ENCODE results near the gene UGT3A1. TPM values are rescaled to one million over a fixed set of nuclear protein-coding genes. Genes with fewer than 3 reads are reported as not detected.

The UGT3A1 gene
- total and polyA plus RNA-seq, 10 of the 15 experiments (the other 5 are each of a cell fraction or from before 2014, with no cell fraction given): not detected

DNA sequence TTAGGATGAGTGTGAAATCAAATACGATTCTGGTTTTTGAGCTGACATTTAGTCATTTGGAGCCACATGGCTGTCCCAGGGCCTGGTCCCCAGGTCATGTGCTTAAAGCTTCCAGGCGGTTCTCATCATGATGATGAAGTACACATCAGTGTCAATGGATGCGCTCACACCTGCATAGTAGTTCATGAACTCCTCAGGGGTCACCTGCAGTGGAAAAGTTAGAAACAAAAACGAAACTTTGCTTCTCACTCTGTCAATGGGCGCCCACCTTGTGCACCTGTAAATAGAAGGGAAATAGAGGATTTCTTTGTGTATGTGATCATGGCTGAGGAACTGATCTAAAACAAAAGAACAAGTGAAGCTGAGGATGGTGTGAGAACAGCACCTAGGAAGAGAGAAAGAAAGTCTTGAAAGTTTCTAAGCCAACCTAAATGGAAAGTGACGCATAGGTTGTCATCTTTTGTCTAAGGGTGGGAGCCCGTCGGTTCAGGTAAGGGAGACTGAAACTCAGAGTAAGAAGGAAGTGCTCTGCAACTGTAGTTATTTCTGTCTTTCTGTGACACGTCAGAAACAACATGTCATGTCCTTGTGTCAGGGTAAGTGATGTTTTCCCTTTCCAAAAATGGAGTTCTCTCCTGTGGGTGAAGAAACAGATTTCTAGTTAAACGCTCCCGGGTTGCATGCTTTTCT is 86.6 kb downstream of the UGT3A1 start:
- ChIA-PET POLR2A (interaction anchor here (0.8 to 1.6 kb wide), 4 partner anchors 22 to 48 kb away, joined by 3 to 6 read pairs (median 4); partner anchors contain the start of gene IL7R), SMC1A (ENCODE audit: uncharacterized antibody, unreplicated experiment) (interaction anchor here (1.2 to 13.7 kb wide), 5 partner anchors 11 to 47 kb away, joined by 5 to 238 read pairs (median 9); partner anchors contain the start of gene IL7R), RAD21 (ENCODE audit: unreplicated experiment) (interaction anchor here (1.0 to 3.1 kb wide), 6 partner anchors 19 to 71 kb away, joined by 3 to 16 read pairs (median 4); no protein-coding TSS in a partner anchor), CTCF (interaction anchor here (0.7 to 2.6 kb wide), 9 partner anchors 11 to 692 kb away, joined by 3 to 13 read pairs (median 3); no protein-coding TSS in a partner anchor)
- H3K9ac ChIP-seq (ENCODE audit: control insufficient read depth, insufficient read depth, low read length): no peak overlapping the region
- H3K36me3 ChIP-seq (ENCODE audit: control insufficient read depth in 2 of 2, insufficient read depth in 2 of 2, low read length in 1 of 2): no peaks in the 10 kb centered on the region
- no peaks in the 10 kb centered on the region for H3K27me3 ChIP-seq (replicated peaks in 1 of 2; ENCODE audit: control insufficient read depth in 2 of 2, insufficient read depth in 2 of 2, low read length in 1 of 2)
- H2AFZ ChIP-seq (ENCODE audit: control insufficient read depth, low read depth, low read length): no peak overlapping the region; the same call in 1 of the 2 replicates
- H3K79me2 ChIP-seq (ENCODE audit: control insufficient read depth, insufficient read depth, low read length): no peaks in the 10 kb centered on the region
- DNase-seq (ENCODE audit: low read depth, low spot score) (peak; percentile 55), ATAC-seq (peak; percentile 71), FAIRE-seq (peak; percentile 31)
- WGBS (ENCODE audit: insufficient coverage, insufficient replicate concordance, low lambda C conversion rate, missing lambda C conversion rate): 19% methylated on average over 11 of the region's 11 CpGs
- peak overlapping the region; percentile 66 for H3K27ac ChIP-seq (ENCODE audit: control insufficient read depth, insufficient read depth)
- H3K4me2 ChIP-seq (ENCODE audit: control insufficient read depth, insufficient read depth): peak overlapping the region; percentile 23; the same call in 1 of the 2 replicates
- no peaks in the 10 kb centered on the region for H4K20me1 ChIP-seq (ENCODE audit: control insufficient read depth, insufficient read depth)
- no TSS peak for BruUV-seq (replicated peaks)
- in situ Hi-C loops (cut with MboI): no loop called here
- intact Hi-C loops (cut with micrococcal nuclease; ENCODE audit: unreplicated experiment): no loop called here
- no peak overlapping the region for H3K4me3 ChIP-seq
- H3K9me3 ChIP-seq (replicated peaks; ENCODE audit: control insufficient read depth, insufficient read depth, low read length): no peaks in the 10 kb centered on the region
- H3K4me1 ChIP-seq (ENCODE audit: control insufficient read depth, insufficient read depth, low read length): peaks cover 43% of the 10 kb centered on the region
- TF ChIP-seq, protein P1, sequence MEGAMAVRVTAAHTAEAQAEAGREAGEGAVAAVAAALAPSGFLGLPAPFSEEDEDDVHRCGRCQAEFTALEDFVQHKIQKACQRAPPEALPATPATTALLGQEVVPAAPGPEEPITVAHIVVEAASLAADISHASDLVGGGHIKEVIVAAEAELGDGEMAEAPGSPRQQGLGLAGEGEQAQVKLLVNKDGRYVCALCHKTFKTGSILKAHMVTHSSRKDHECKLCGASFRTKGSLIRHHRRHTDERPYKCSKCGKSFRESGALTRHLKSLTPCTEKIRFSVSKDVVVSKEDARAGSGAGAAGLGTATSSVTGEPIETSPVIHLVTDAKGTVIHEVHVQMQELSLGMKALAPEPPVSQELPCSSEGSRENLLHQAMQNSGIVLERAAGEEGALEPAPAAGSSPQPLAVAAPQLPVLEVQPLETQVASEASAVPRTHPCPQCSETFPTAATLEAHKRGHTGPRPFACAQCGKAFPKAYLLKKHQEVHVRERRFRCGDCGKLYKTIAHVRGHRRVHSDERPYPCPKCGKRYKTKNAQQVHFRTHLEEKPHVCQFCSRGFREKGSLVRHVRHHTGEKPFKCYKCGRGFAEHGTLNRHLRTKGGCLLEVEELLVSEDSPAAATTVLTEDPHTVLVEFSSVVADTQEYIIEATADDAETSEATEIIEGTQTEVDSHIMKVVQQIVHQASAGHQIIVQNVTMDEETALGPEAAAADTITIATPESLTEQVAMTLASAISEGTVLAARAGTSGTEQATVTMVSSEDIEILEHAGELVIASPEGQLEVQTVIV (IDR thresholded peaks at IDR 0.05; ENCODE audit: borderline replicate concordance, partially characterized antibody): no peak
- TF ChIP-seq SIN3A (IDR thresholded peaks at IDR 0.05; ENCODE audit: low read depth, low read length) (no peak), BACH1 (IDR thresholded peaks at IDR 0.05; ENCODE audit: borderline replicate concordance) (no peak), PAX5 (IDR thresholded peaks at IDR 0.05; ENCODE audit: borderline replicate concordance, low read depth, low read length) (0 out of 2 replicates have a peak, but pooled peaks have one; percentile 18), CREM (IDR thresholded peaks at IDR 0.05; ENCODE audit: low read depth) (peak; percentile 88), CREB1 (IDR thresholded peaks at IDR 0.05; ENCODE audit: low read depth) (peak; percentile 91), SRF (IDR thresholded peaks at IDR 0.05; ENCODE audit: low read depth in 2 of 2, low read length in 2 of 2) (0 out of 4 replicates have a peak, but pooled peaks of 1 of the 2 experiments have one; percentile 20), TCF7 (IDR thresholded peaks at IDR 0.05; ENCODE audit: borderline replicate concordance) (no peak)
- TF ChIP-seq, protein P2, sequence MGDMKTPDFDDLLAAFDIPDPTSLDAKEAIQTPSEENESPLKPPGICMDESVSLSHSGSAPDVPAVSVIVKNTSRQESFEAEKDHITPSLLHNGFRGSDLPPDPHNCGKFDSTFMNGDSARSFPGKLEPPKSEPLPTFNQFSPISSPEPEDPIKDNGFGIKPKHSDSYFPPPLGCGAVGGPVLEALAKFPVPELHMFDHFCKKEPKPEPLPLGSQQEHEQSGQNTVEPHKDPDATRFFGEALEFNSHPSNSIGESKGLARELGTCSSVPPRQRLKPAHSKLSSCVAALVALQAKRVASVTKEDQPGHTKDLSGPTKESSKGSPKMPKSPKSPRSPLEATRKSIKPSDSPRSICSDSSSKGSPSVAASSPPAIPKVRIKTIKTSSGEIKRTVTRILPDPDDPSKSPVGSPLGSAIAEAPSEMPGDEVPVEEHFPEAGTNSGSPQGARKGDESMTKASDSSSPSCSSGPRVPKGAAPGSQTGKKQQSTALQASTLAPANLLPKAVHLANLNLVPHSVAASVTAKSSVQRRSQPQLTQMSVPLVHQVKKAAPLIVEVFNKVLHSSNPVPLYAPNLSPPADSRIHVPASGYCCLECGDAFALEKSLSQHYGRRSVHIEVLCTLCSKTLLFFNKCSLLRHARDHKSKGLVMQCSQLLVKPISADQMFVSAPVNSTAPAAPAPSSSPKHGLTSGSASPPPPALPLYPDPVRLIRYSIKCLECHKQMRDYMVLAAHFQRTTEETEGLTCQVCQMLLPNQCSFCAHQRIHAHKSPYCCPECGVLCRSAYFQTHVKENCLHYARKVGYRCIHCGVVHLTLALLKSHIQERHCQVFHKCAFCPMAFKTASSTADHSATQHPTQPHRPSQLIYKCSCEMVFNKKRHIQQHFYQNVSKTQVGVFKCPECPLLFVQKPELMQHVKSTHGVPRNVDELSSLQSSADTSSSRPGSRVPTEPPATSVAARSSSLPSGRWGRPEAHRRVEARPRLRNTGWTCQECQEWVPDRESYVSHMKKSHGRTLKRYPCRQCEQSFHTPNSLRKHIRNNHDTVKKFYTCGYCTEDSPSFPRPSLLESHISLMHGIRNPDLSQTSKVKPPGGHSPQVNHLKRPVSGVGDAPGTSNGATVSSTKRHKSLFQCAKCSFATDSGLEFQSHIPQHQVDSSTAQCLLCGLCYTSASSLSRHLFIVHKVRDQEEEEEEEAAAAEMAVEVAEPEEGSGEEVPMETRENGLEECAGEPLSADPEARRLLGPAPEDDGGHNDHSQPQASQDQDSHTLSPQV (IDR thresholded peaks at IDR 0.05): no peak
- TF ChIP-seq, protein P3, sequence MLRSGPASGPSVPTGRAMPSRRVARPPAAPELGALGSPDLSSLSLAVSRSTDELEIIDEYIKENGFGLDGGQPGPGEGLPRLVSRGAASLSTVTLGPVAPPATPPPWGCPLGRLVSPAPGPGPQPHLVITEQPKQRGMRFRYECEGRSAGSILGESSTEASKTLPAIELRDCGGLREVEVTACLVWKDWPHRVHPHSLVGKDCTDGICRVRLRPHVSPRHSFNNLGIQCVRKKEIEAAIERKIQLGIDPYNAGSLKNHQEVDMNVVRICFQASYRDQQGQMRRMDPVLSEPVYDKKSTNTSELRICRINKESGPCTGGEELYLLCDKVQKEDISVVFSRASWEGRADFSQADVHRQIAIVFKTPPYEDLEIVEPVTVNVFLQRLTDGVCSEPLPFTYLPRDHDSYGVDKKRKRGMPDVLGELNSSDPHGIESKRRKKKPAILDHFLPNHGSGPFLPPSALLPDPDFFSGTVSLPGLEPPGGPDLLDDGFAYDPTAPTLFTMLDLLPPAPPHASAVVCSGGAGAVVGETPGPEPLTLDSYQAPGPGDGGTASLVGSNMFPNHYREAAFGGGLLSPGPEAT (IDR thresholded peaks at IDR 0.05; ENCODE audit: low read depth): peak; percentile 53; the same call in 1 of the 2 replicates
- TF ChIP-seq, protein P4, sequence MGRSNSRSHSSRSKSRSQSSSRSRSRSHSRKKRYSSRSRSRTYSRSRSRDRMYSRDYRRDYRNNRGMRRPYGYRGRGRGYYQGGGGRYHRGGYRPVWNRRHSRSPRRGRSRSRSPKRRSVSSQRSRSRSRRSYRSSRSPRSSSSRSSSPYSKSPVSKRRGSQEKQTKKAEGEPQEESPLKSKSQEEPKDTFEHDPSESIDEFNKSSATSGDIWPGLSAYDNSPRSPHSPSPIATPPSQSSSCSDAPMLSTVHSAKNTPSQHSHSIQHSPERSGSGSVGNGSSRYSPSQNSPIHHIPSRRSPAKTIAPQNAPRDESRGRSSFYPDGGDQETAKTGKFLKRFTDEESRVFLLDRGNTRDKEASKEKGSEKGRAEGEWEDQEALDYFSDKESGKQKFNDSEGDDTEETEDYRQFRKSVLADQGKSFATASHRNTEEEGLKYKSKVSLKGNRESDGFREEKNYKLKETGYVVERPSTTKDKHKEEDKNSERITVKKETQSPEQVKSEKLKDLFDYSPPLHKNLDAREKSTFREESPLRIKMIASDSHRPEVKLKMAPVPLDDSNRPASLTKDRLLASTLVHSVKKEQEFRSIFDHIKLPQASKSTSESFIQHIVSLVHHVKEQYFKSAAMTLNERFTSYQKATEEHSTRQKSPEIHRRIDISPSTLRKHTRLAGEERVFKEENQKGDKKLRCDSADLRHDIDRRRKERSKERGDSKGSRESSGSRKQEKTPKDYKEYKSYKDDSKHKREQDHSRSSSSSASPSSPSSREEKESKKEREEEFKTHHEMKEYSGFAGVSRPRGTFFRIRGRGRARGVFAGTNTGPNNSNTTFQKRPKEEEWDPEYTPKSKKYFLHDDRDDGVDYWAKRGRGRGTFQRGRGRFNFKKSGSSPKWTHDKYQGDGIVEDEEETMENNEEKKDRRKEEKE (IDR thresholded peaks at IDR 0.05): no peak
